Measurements from ENCODE around the gene NPSR1. TPM values are rescaled to one million over a fixed set of nuclear protein-coding genes. Genes with fewer than 3 reads are reported as not detected.

Gene NPSR1
- total RNA-seq, 1 donor from 2014 or later: not detected

- no peak for DNase-seq (ENCODE audit: low spot score)
- intact Hi-C loops (cut with DNase I): no loop called here
Measured at GRCh38 chr7:34718867-34719266, 60.8 kb downstream of the NPSR1 start.

GRCh38 chr7:34719636-34720035 lies 61.6 kb downstream of the NPSR1 start:
- intact Hi-C loops (cut with DNase I): no loop called here

GRCh38 chr7:34720289-34720688 lies 62.3 kb downstream of the NPSR1 start:
- intact Hi-C loops (cut with DNase I): no loop called here
- no peak for DNase-seq (ENCODE audit: low spot score)

More at GRCh38 chr7:34719636-34720035, 61.6 kb downstream of the NPSR1 start:
- DNase-seq (ENCODE audit: low spot score): no peak

GRCh38 chr7:34723338-34723737 lies 65.3 kb downstream of the NPSR1 start:
- intact Hi-C loops (cut with DNase I): no loop called here
- no peak for DNase-seq (ENCODE audit: low spot score)

- DNase-seq (ENCODE audit: low spot score): no peak
- intact Hi-C loops (cut with DNase I): no loop called here
Measured at GRCh38 chr7:34723866-34724490, 66.0 kb downstream of the NPSR1 start.

GRCh38 chr7:34726221-34726620 lies 68.2 kb downstream of the NPSR1 start:
- DNase-seq (ENCODE audit: low spot score): no peak
- intact Hi-C loops (cut with DNase I): no loop called here

GRCh38 chr7:34727464-34727995 lies 69.5 kb downstream of the NPSR1 start:
- DNase-seq (ENCODE audit: low spot score): no peak
- intact Hi-C loops (cut with DNase I): no loop called here

- intact Hi-C loops (cut with DNase I): no loop called here
- DNase-seq (ENCODE audit: low spot score): no peak
Measured at GRCh38 chr7:34728156-34728555, 70.1 kb downstream of the NPSR1 start.

GRCh38 chr7:34734771-34735170 lies 76.8 kb downstream of the NPSR1 start:
- no peak for DNase-seq (ENCODE audit: low spot score)
- intact Hi-C loops (cut with DNase I): no loop called here

- intact Hi-C loops (cut with DNase I): no loop called here
- DNase-seq (ENCODE audit: low spot score): no peak
Measured at GRCh38 chr7:34735526-34735925, 77.5 kb downstream of the NPSR1 start.

- no peak for DNase-seq (ENCODE audit: low spot score)
- intact Hi-C loops (cut with DNase I): no loop called here
Measured at GRCh38 chr7:34739651-34740300, 81.8 kb downstream of the NPSR1 start.

- intact Hi-C loops (cut with DNase I): no loop called here
- no peak for DNase-seq (ENCODE audit: low spot score)
Measured at GRCh38 chr7:34740840-34741239, 82.8 kb downstream of the NPSR1 start.

- intact Hi-C loops (cut with DNase I): no loop called here
- no peak for DNase-seq (ENCODE audit: low spot score)
Measured at GRCh38 chr7:34747176-34747781, 89.3 kb downstream of the NPSR1 start.

- intact Hi-C loops (cut with DNase I): no loop called here
- DNase-seq (ENCODE audit: low spot score): peak; percentile 83
Measured at GRCh38 chr7:34747867-34748727, 90.1 kb downstream of the NPSR1 start.

GRCh38 chr7:34748728-34749089 lies 90.7 kb downstream of the NPSR1 start:
- no peak for DNase-seq (ENCODE audit: low spot score)
- intact Hi-C loops (cut with DNase I): no loop called here

GRCh38 chr7:34749446-34749845 lies 91.4 kb downstream of the NPSR1 start:
- DNase-seq (ENCODE audit: low spot score): no peak
- intact Hi-C loops (cut with DNase I): no loop called here

GRCh38 chr7:34750209-34750608 lies 92.2 kb downstream of the NPSR1 start:
- DNase-seq (ENCODE audit: low spot score): no peak
- intact Hi-C loops (cut with DNase I): loop anchor here (10.0 kb wide), 1 partner anchor 285 kb away; the partner anchor contains the start of gene DPY19L1

GRCh38 chr7:34750636-34751035 lies 92.6 kb downstream of the NPSR1 start:
- intact Hi-C loops (cut with DNase I): loop anchor here (10.0 kb wide), 1 partner anchor 284 kb away; the partner anchor contains the start of gene DPY19L1

GRCh38 chr7:34751725-34752643 lies 94.0 kb downstream of the NPSR1 start:
- no peak for DNase-seq (ENCODE audit: low spot score)
- intact Hi-C loops (cut with DNase I): loop anchor here (10.0 kb wide), 1 partner anchor 283 kb away; the partner anchor contains the start of gene DPY19L1

More at GRCh38 chr7:34750636-34751035, 92.6 kb downstream of the NPSR1 start:
- DNase-seq (ENCODE audit: low spot score): no peak

All from cardiac septum (tissue), 1 donor.